HEK293T (cell line): ENCODE measurements around the gene ZFPM1.

Experiments used
- BHLHE40 ChIP-seq: fragments of 450-650 bp; IDR thresholded peaks from 2 replicates; pipeline ENCODE4 v1.6.1; 2016; ENCODE audit warnings: mild to moderate bottlenecking, moderate library complexity, borderline replicate concordance
- CTBP1 ChIP-seq: fragments of 450-650 bp; IDR thresholded peaks from 2 replicates; pipeline ENCODE4 v1.6.1; 2016; ENCODE audit warnings: borderline replicate concordance
- FOXA1 ChIP-seq: fragments of 450-650 bp; IDR thresholded peaks from 2 replicates; pipeline ENCODE4 v1.6.1; 2016; ENCODE audit warnings: mild to moderate bottlenecking
- FOXK2 ChIP-seq: fragments of 450-650 bp; IDR thresholded peaks from 2 replicates; pipeline ENCODE4 v1.6.1; 2016; ENCODE audit warnings: mild to moderate bottlenecking
- FOXM1 ChIP-seq: fragments of 450-650 bp; IDR thresholded peaks from 2 replicates; pipeline ENCODE4 v1.6.1; 2017; ENCODE audit warnings: mild to moderate bottlenecking, borderline replicate concordance
- HDGF ChIP-seq: fragments of 450-650 bp; IDR thresholded peaks from 2 replicates; pipeline ENCODE4 v1.6.1; 2017; ENCODE audit warnings: antibody characterized with exemption, borderline replicate concordance
- NFRKB ChIP-seq: fragments of 450-650 bp; IDR thresholded peaks from 2 replicates; pipeline ENCODE4 v1.6.1; 2016; ENCODE audit warnings: mild to moderate bottlenecking, moderate library complexity
- SP1 ChIP-seq: fragments of 450-650 bp; IDR thresholded peaks from 2 replicates; pipeline ENCODE4 v1.6.1; 2017
- SUZ12 ChIP-seq: fragments of 450-650 bp; IDR thresholded peaks from 2 replicates; pipeline ENCODE4 v1.6.1; 2016; ENCODE audit warnings: mild to moderate bottlenecking
- TARDBP ChIP-seq: fragments of 450-650 bp; IDR thresholded peaks from 2 replicates; pipeline ENCODE4 v1.6.1; 2016
- ZNF384 ChIP-seq: fragments of 450-650 bp; IDR thresholded peaks from 2 replicates; pipeline ENCODE4 v1.6.1; 2016

GRCh38 chr16:88531931-88532433, 78.9 kb downstream of the ZFPM1 start:
- TF ChIP-seq FOXA1, result no peak
- no peak for TF ChIP-seq FOXK2
- no peak for TF ChIP-seq FOXM1
- no peak for TF ChIP-seq CTBP1
- no peak for TF ChIP-seq SUZ12
- no peak for TF ChIP-seq HDGF
- no peak for TF ChIP-seq SP1
- TF ChIP-seq BHLHE40, result no peak
- TF ChIP-seq TARDBP, result no peak
- no peak for TF ChIP-seq ZNF384
- TF ChIP-seq NFRKB, result no peak
